Stimulated activated naive CD8-positive, alpha-beta T cell treated with anti-CD3 and anti-CD28 coated beads, Interleukin-15, Interleukin-2, amounts not matched to agents 100 ng/mL and 50 ng/mL, for 24 hours (primary cell): Measurements from ENCODE around the gene ATP8B2.
"Not testable (repeated sequence)": the region's sequence is repeated elsewhere in the genome, so short reads cannot be mapped to it uniquely, and the experiment has no call there.

ENCODE experiments used
- H3K27ac Mint-ChIP-seq: one replicate; pipeline ENCODE4 v1.8.0; 2021; ENCODE audit warnings: mild to moderate bottlenecking, mixed read lengths
- H3K27me3 Mint-ChIP-seq: one replicate; pipeline ENCODE4 v1.8.0; 2021; ENCODE audit warnings: mixed read lengths
- H3K36me3 Mint-ChIP-seq: one replicate; pipeline ENCODE4 v1.8.0; 2021; ENCODE audit warnings: low read depth, mixed read lengths
- H3K4me1 Mint-ChIP-seq: one replicate; pipeline ENCODE4 v1.8.0; 2021; ENCODE audit warnings: low read depth, mixed read lengths
- H3K4me3 Mint-ChIP-seq: one replicate; pipeline ENCODE4 v1.8.0; 2021; ENCODE audit warnings: mild to moderate bottlenecking, mixed read lengths
- H3K9me3 Mint-ChIP-seq: one replicate; pipeline ENCODE4 v1.8.0; 2021; ENCODE audit warnings: mixed read lengths

ATP8B2 gene

DNA sequence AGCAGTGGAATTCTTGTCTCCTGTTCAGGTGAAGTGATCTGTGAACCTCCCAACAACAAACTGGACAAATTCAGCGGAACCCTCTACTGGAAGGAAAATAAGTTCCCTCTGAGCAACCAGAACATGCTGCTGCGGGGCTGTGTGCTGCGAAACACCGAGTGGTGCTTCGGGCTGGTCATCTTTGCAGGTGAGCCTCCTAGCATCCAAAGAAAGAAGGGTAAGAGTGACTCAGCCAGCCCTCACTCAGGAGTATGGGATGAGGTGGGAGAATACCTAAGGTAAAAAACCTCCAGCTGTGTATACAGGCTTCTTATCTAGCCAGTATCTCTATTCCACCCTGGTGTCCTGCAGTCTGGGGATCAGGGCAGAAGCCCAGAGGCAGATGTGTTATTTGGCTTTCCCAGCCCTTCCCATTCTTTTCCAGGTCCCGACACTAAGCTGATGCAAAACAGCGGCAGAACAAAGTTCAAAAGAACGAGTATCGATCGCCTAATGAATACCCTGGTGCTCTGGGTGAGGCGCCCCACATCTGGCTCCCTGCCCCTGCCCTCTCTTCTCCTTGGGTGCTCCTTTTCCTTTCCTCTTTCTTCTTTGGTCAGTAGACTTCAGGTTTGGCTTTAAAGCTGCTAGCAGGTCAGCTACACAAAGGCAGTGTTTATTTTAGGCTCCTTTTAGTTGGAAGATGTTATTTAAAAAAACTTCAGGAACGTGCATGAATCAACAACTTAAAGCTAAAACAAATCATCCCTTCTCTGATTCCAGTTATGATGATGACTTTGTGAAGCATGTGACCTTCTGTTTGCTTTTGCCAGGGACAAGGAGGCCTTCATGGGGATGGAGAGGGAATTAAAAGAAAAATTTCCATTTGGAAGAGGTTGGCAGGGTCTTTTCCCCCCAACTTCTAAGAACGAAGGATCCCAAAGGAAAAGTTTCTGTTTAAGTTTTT is 9.0 kb downstream of the ATP8B2 start:
- peak overlapping the region; percentile 84 for H3K27ac Mint-ChIP-seq

DNA sequence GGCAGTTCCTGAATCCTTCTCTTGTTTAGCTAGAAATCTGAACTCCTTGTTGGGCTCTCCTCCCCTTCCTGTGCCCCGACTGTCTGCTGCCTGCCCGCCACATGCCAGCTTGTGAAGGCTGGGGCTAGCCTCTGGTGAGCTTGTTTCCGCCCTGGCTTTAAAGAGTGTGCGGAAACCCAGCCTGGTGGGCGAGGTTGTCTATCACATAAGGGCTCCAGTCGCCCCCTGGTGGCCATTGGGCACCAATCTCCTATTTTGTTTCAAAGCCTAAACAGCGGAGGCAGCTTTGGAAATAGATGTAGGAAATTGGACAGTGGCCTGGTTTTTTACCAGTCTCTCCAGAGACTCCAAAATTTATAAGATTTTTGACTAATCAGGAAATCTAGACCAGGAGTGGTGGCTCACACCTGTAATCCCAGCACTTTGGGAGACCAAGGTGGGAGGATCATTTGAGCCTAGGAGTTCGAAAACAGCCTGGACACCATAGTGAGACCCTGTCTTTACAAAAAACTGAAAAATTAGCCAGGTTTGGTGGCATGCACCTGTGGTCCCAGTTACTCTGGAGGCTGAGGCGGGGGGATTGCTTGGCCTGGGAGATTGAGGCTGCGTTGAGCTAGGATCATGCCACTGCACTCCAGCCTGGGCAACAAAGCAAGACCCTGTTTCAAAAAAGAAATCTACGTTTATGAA is 9.8 kb downstream of the ATP8B2 start:
- H3K27ac Mint-ChIP-seq = peak overlapping the region; percentile 84
- peaks cover 72% of the 10 kb centered on the region for H3K4me1 Mint-ChIP-seq
- peak overlapping the region; percentile 25 for H3K4me3 Mint-ChIP-seq
- H3K27me3 Mint-ChIP-seq = no peaks in the 10 kb centered on the region
- no peaks in the 10 kb centered on the region for H3K9me3 Mint-ChIP-seq
- H3K36me3 Mint-ChIP-seq = peaks cover 73% of the 10 kb centered on the region

More for the DNA sequence above, 9.0 kb downstream of the ATP8B2 start:
- Mint-ChIP-seq H3K4me3 (no peak overlapping the region), H3K4me1 (peaks cover 75% of the 10 kb centered on the region), H3K27me3 (no peaks in the 10 kb centered on the region), H3K9me3 (no peaks in the 10 kb centered on the region), H3K36me3 (peaks cover 69% of the 10 kb centered on the region)

- H3K27ac Mint-ChIP-seq = peak overlapping the region; percentile 77
- no peaks in the 10 kb centered on the region for H3K9me3 Mint-ChIP-seq
- peaks cover 66% of the 10 kb centered on the region for H3K36me3 Mint-ChIP-seq
- no peaks in the 10 kb centered on the region for H3K27me3 Mint-ChIP-seq
- peak overlapping the region; percentile 6 for H3K4me3 Mint-ChIP-seq
- H3K4me1 Mint-ChIP-seq = peaks cover 71% of the 10 kb centered on the region
These were observed 12.0 kb downstream of the ATP8B2 start for GRCh38 chr1:154337253-154337894.

DNA sequence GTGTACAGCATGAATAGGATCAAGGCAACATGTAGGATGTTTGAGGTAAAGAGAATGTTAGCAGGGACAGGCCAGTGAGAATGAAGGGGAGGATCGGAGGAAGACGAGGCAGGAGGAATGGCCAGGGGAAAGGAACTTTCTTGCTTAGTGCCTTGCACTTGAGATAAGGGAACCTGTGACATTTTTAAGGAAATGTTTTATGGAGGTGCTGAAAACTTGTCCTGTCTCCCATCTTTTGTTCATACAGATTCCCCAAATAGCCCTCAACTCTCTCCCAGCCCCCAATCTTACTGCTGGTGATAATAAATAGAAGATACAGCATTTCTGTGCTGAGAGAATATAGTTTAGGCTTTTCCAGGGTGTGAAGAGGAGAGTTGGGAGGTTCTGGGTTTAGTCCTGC is 13.6 kb downstream of the ATP8B2 start:
- no peak overlapping the region for H3K4me3 Mint-ChIP-seq
- peaks cover 84% of the 10 kb centered on the region for H3K4me1 Mint-ChIP-seq
- H3K36me3 Mint-ChIP-seq = peaks cover 70% of the 10 kb centered on the region
- H3K27me3 Mint-ChIP-seq = no peaks in the 10 kb centered on the region
- H3K27ac Mint-ChIP-seq = no peak overlapping the region
- no peaks in the 10 kb centered on the region for H3K9me3 Mint-ChIP-seq

- H3K4me3 Mint-ChIP-seq = not testable (repeated sequence)
These were observed 16.0 kb downstream of the ATP8B2 start for GRCh38 chr1:154341366-154341765.

GRCh38 chr1:154342132-154342531 is 16.8 kb downstream of the ATP8B2 start:
- H3K36me3 Mint-ChIP-seq = peaks cover 82% of the 10 kb centered on the region
- no peaks in the 10 kb centered on the region for H3K9me3 Mint-ChIP-seq
- peak overlapping the region; percentile 70 for H3K4me3 Mint-ChIP-seq
- no peaks in the 10 kb centered on the region for H3K27me3 Mint-ChIP-seq
- H3K27ac Mint-ChIP-seq = peak overlapping the region; percentile 91
- peaks cover 93% of the 10 kb centered on the region for H3K4me1 Mint-ChIP-seq

More at GRCh38 chr1:154341366-154341765, 16.0 kb downstream of the ATP8B2 start:
- Mint-ChIP-seq H3K4me1 (peaks cover 88% of the 10 kb centered on the region), H3K27ac (peak overlapping the region; percentile 43), H3K36me3 (peaks cover 77% of the 10 kb centered on the region)
- H3K27me3 Mint-ChIP-seq, H3K9me3 Mint-ChIP-seq: not testable (repeated sequence)

DNA sequence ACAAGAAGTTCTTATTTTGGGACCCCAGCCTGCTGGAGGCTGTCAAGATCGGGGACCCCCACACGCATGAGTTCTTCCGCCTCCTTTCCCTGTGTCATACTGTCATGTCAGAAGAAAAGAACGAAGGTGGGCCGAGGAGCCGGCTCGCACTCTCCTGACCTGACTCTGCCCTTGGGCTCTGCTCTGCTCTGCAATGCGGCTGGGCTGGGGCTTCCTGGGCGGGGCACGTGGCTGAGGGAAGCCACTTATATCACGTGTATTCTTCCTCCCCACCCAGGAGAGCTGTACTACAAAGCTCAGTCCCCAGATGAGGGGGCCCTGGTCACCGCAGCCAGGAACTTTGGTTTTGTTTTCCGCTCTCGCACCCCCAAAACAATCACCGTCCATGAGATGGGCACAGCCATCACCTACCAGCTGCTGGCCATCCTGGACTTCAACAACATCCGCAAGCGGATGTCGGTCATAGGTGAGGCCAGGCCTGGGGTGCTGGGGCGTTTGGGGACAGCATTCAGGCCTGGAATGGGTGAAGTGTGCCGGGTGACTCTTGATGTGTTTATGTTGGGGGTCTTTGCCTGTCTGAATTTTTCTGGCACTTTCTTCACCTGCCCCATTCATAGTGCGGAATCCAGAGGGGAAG is 17.6 kb downstream of the ATP8B2 start:
- Mint-ChIP-seq H3K27me3 (no peaks in the 10 kb centered on the region), H3K9me3 (no peaks in the 10 kb centered on the region), H3K4me1 (peaks cover 90% of the 10 kb centered on the region), H3K36me3 (peaks cover 80% of the 10 kb centered on the region), H3K4me3 (peak overlapping the region; percentile 70), H3K27ac (peak overlapping the region; percentile 91)

- peaks cover 81% of the 10 kb centered on the region for H3K4me1 Mint-ChIP-seq
- H3K4me3 Mint-ChIP-seq = peak overlapping the region; percentile 45
- peaks cover 81% of the 10 kb centered on the region for H3K36me3 Mint-ChIP-seq
- no peaks in the 10 kb centered on the region for H3K9me3 Mint-ChIP-seq
- H3K27me3 Mint-ChIP-seq = no peaks in the 10 kb centered on the region
- peak overlapping the region; percentile 78 for H3K27ac Mint-ChIP-seq
These were observed 19.9 kb downstream of the ATP8B2 start for GRCh38 chr1:154344977-154345837.

DNA sequence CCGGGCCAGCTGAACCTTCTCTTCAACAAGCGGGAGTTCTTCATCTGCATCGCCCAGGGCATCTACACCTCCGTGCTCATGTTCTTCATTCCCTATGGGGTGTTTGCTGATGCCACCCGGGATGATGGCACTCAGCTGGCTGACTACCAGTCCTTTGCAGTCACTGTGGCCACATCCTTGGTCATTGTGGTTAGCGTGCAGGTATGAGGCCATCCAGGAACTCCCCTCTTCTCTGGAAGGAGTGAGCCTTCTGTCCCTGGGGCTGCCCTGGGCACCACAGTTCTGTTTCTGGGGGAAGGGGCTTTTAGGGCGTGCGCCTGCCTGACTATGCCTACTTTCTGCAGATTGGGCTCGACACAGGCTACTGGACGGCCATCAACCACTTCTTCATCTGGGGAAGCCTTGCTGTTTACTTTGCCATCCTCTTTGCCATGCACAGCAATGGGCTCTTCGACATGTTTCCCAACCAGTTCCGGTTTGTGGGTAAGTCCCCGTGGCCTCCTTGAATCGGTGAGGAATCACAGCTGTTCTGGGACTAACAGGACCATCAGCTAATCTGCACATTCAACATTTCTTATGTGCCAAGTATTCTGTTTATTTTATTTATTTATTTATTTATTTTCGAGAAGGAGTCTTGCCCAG is 21.1 kb downstream of the ATP8B2 start:
- no peak overlapping the region for H3K4me3 Mint-ChIP-seq
- H3K4me1 Mint-ChIP-seq = peaks cover 75% of the 10 kb centered on the region
- H3K9me3 Mint-ChIP-seq = no peaks in the 10 kb centered on the region
- peak overlapping the region; percentile 78 for H3K27ac Mint-ChIP-seq
- peaks cover 71% of the 10 kb centered on the region for H3K36me3 Mint-ChIP-seq
- H3K27me3 Mint-ChIP-seq = no peaks in the 10 kb centered on the region

- no peaks in the 10 kb centered on the region for H3K27me3 Mint-ChIP-seq
- no peak overlapping the region for H3K4me3 Mint-ChIP-seq
- peaks cover 72% of the 10 kb centered on the region for H3K4me1 Mint-ChIP-seq
- peaks cover 62% of the 10 kb centered on the region for H3K36me3 Mint-ChIP-seq
- no peaks in the 10 kb centered on the region for H3K9me3 Mint-ChIP-seq
- peak overlapping the region; percentile 17 for H3K27ac Mint-ChIP-seq
These were observed 22.6 kb downstream of the ATP8B2 start for GRCh38 chr1:154347961-154348360.

DNA sequence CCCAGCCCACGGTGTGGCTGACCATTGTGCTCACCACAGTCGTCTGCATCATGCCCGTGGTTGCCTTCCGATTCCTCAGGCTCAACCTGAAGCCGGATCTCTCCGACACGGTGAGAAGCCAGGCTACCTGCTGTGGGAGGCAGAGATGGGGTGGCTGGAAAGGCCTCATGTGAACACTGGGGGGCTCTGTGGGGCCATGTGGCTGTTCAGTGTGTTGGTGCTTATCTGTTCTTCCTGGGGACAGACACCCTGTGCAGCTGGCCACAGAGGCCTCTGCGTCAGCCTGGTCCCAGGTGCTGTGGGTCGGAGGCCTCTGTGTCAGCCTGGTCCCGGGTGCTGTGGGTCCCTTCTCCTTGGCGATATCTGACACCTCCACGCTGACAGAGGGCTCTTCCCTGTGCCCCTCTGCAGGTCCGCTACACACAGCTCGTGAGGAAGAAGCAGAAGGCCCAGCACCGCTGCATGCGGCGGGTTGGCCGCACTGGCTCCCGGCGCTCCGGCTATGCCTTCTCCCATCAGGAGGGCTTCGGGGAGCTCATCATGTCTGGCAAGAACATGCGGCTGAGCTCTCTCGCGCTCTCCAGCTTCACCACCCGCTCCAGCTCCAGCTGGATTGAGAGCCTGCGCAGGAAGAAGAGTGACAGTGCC is 23.2 kb downstream of the ATP8B2 start:
- Mint-ChIP-seq H3K4me1 (peaks cover 72% of the 10 kb centered on the region), H3K36me3 (peaks cover 56% of the 10 kb centered on the region)

DNA sequence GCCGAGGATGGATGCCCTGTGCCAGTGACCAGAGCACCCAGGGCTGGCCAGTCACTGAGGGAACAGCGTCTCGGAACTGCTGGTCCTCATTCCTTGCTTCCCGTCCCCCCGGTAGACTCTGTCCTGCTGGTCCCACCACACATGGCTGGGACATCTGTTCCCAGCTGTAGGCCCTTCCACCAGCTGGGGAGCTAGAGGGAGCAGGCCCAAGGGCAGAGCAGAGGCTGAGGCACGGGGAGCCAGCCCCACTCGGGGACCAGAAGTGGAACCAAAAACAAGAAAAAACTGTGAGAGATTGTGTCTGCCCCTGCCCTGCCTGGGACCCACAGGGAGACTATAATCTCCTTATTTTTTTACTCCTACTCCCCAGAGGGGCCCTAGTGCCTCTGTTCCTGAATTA is 23.8 kb downstream of the ATP8B2 start:
- peaks cover 51% of the 10 kb centered on the region for H3K36me3 Mint-ChIP-seq
- no peak overlapping the region for H3K4me3 Mint-ChIP-seq
- H3K27ac Mint-ChIP-seq = peak overlapping the region; percentile 42
- H3K9me3 Mint-ChIP-seq = no peaks in the 10 kb centered on the region
- peaks cover 72% of the 10 kb centered on the region for H3K4me1 Mint-ChIP-seq
- peaks cover 5% of the 10 kb centered on the region for H3K27me3 Mint-ChIP-seq

More for the DNA sequence above, 23.2 kb downstream of the ATP8B2 start:
- Mint-ChIP-seq H3K9me3 (no peaks in the 10 kb centered on the region), H3K4me3 (no peak overlapping the region), H3K27ac (no peak overlapping the region), H3K27me3 (no peaks in the 10 kb centered on the region)

- Mint-ChIP-seq H3K9me3 (no peaks in the 10 kb centered on the region), H3K27me3 (peaks cover 5% of the 10 kb centered on the region), H3K36me3 (peaks cover 40% of the 10 kb centered on the region), H3K27ac (no peak overlapping the region), H3K4me1 (peaks cover 63% of the 10 kb centered on the region), H3K4me3 (no peak overlapping the region)
These were observed 25.1 kb downstream of the ATP8B2 start for GRCh38 chr1:154350383-154350782.
